HepG2 (cell line): ENCODE results near the gene CNOT10. TPM values are rescaled to one million over a fixed set of nuclear protein-coding genes. Genes with fewer than 3 reads are reported as not detected.
A peak's percentile ranks its signal among the peaks of the same experiment; 100 is the strongest.

Experiments
- ASH2L ChIP-seq: fragments of 300-600, 200-600 bp; sonication (generic); IDR thresholded peaks from 2 replicates; pipeline ENCODE4 v1.7.0; 2017; ENCODE audit warnings: low read depth, mild to moderate bottlenecking, moderate library complexity, mixed read lengths, low read length; ENCODE audit not compliant: insufficient read length
- CEBPG ChIP-seq: IDR thresholded peaks from 2 replicates; pipeline ENCODE4 v1.6.1; 2016
- DPF2 ChIP-seq: sonication (generic); formaldehyde crosslinking; IDR thresholded peaks from 2 replicates; pipeline ENCODE4 v1.4.0; 2020; ENCODE audit warnings: mild to moderate bottlenecking, low read depth, missing genetic modification reagents, borderline replicate concordance
- ELF1 ChIP-seq: sonication (generic); formaldehyde crosslinking; IDR thresholded peaks from 2 replicates; pipeline ENCODE4 v1.4.0; 2020; ENCODE audit warnings: missing genetic modification reagents
- FOXA3 ChIP-seq: IDR thresholded peaks from 2 replicates; pipeline ENCODE4 v1.6.1; 2016; ENCODE audit warnings: missing genetic modification reagents, missing compliant biosample characterization
- FOXK2 ChIP-seq: fragments of 450-650 bp; IDR thresholded peaks from 2 replicates; pipeline ENCODE4 v1.6.1; 2016
- IRX3 ChIP-seq: sonication (generic); formaldehyde crosslinking; IDR thresholded peaks from 2 replicates; pipeline ENCODE4 v1.8.1; 2023; ENCODE audit warnings: mild to moderate bottlenecking, low read depth, missing genetic modification reagents, borderline replicate concordance
- JUN ChIP-seq: sonication (generic); formaldehyde crosslinking; IDR thresholded peaks from 2 replicates; pipeline ENCODE4 v1.4.0; 2020; ENCODE audit warnings: mild to moderate bottlenecking, missing genetic modification reagents
- KDM4B ChIP-seq: sonication (generic); formaldehyde crosslinking; IDR thresholded peaks from 2 replicates; pipeline ENCODE4 v1.4.0; 2020; ENCODE audit warnings: missing genetic modification reagents
- KDM5B ChIP-seq: sonication (generic); formaldehyde crosslinking; IDR thresholded peaks from 2 replicates; pipeline ENCODE4 v1.4.0; 2020; ENCODE audit warnings: missing genetic modification reagents, mild to moderate bottlenecking, borderline replicate concordance
- MTF1 ChIP-seq: sonication (generic); formaldehyde crosslinking; IDR thresholded peaks from 2 replicates; pipeline ENCODE4 v1.5.0; 2020; ENCODE audit warnings: missing genetic modification reagents
- NKX3-1 ChIP-seq: sonication (generic); formaldehyde crosslinking; IDR thresholded peaks from 2 replicates; pipeline ENCODE4 v1.5.0; 2020; ENCODE audit warnings: missing genetic modification reagents
- RARA ChIP-seq: IDR thresholded peaks from 2 replicates; pipeline ENCODE4 v1.6.1; 2016; ENCODE audit warnings: missing genetic modification reagents, missing compliant biosample characterization
- SRY ChIP-seq: sonication (generic); formaldehyde crosslinking; IDR thresholded peaks from 2 replicates; pipeline ENCODE4 v1.8.0; 2022; ENCODE audit warnings: mild to moderate bottlenecking, missing genetic modification reagents
- STAG1 ChIP-seq: sonication (generic); formaldehyde crosslinking; IDR thresholded peaks from 2 replicates; pipeline ENCODE4 v1.4.0; 2020; ENCODE audit warnings: missing genetic modification reagents
- TBP ChIP-seq: sonication (generic); formaldehyde crosslinking; IDR thresholded peaks from 2 replicates; pipeline ENCODE4 v1.5.0; 2020; ENCODE audit warnings: missing genetic modification reagents
- TCF7 ChIP-seq: sonication (generic); IDR thresholded peaks from 2 replicates; pipeline ENCODE4 v1.6.1; 2016; ENCODE audit warnings: antibody characterized with exemption, low read depth
- UBTF ChIP-seq: sonication (generic); formaldehyde crosslinking; IDR thresholded peaks from 2 replicates; pipeline ENCODE4 v1.4.0; 2020; ENCODE audit warnings: mild to moderate bottlenecking, missing genetic modification reagents
- ZBTB7A ChIP-seq: sonication (generic); formaldehyde crosslinking; IDR thresholded peaks from 2 replicates; pipeline ENCODE4 v1.8.0; 2022; ENCODE audit warnings: mild to moderate bottlenecking, missing genetic modification reagents
- ZNF17 ChIP-seq: sonication (generic); formaldehyde crosslinking; IDR thresholded peaks from 2 replicates; pipeline ENCODE4 v1.5.0; 2020; ENCODE audit warnings: mild to moderate bottlenecking, missing genetic modification reagents
- ZNF367 ChIP-seq: sonication (generic); formaldehyde crosslinking; IDR thresholded peaks from 2 replicates; pipeline ENCODE4 v1.4.0; 2020; ENCODE audit warnings: missing genetic modification reagents, borderline replicate concordance
- ZNF451 ChIP-seq: sonication (generic); formaldehyde crosslinking; IDR thresholded peaks from 2 replicates; pipeline ENCODE4 v1.5.0; 2020; ENCODE audit warnings: mild to moderate bottlenecking, missing genetic modification reagents
- ZNF501 ChIP-seq: sonication (generic); formaldehyde crosslinking; IDR thresholded peaks from 2 replicates; pipeline ENCODE4 v1.5.1; 2020; ENCODE audit warnings: mild to moderate bottlenecking, moderate library complexity, missing genetic modification reagents
- ZNF773 ChIP-seq: sonication (generic); formaldehyde crosslinking; IDR thresholded peaks from 2 replicates; pipeline ENCODE4 v1.4.0; 2020; ENCODE audit warnings: missing genetic modification reagents, borderline replicate concordance
- ZSCAN9 ChIP-seq: IDR thresholded peaks from 2 replicates; pipeline ENCODE4 v1.6.1; 2016; ENCODE audit warnings: borderline replicate concordance
- polyA plus RNA-seq, 8 experiments: library from polyadenylated mRNA; depleted of rRNA in 3 of 8; stranded (reverse) in 7 of 8; unstranded in 1 of 8; fragments of >200 nt; fragmentation: Illumina TruSeq in 4 of 8; extraction: Trizol in 4 of 8; gene quantifications; 2 replicates each; pipeline versions ENCODE4 v1.2.1 to v1.2.3, GENCODE V29; 2011 to 2016; ENCODE audit warnings: low read depth in 4 of 8, missing spikeins in 1 of 8, mixed read lengths in 1 of 8; ENCODE audit not compliant: insufficient read depth in 1 of 8
- total RNA-seq, 5 experiments: library from RNA; depleted of rRNA; stranded (reverse); fragments of >200 nt; fragmentation: Illumina TruSeq; extraction: Trizol; gene quantifications; 2 replicates each; pipeline ENCODE4 v1.2.3, GENCODE V29; 2016; ENCODE audit warnings: low read depth in 1 of 5
- TF ChIP-seq, protein P1 (sequence below): sonication (generic); formaldehyde crosslinking; IDR thresholded peaks from 2 replicates; pipeline ENCODE4 v1.5.0; 2020; ENCODE audit warnings: mild to moderate bottlenecking, missing genetic modification reagents, borderline replicate concordance
- TF ChIP-seq, protein P2 (sequence below): sonication (generic); formaldehyde crosslinking; IDR thresholded peaks from 2 replicates; pipeline ENCODE4 v1.9.0; 2021; ENCODE audit warnings: missing genetic modification reagents, borderline replicate concordance
- TF ChIP-seq, protein P3 (sequence below): sonication (generic); IDR thresholded peaks from 2 replicates; pipeline ENCODE4 v1.6.1; 2016; ENCODE audit warnings: low read depth, borderline replicate concordance

The CNOT10 gene
- total and polyA plus RNA-seq, 2 of the 13 experiments (the other 11 are each of a cell fraction or from before 2014, with no cell fraction given): 21.2 to 34.1 TPM

GRCh38 chr3:32813180-32813579 lies 128.2 kb downstream of the CNOT10 start (continued):
- TF ChIP-seq, protein P1, sequence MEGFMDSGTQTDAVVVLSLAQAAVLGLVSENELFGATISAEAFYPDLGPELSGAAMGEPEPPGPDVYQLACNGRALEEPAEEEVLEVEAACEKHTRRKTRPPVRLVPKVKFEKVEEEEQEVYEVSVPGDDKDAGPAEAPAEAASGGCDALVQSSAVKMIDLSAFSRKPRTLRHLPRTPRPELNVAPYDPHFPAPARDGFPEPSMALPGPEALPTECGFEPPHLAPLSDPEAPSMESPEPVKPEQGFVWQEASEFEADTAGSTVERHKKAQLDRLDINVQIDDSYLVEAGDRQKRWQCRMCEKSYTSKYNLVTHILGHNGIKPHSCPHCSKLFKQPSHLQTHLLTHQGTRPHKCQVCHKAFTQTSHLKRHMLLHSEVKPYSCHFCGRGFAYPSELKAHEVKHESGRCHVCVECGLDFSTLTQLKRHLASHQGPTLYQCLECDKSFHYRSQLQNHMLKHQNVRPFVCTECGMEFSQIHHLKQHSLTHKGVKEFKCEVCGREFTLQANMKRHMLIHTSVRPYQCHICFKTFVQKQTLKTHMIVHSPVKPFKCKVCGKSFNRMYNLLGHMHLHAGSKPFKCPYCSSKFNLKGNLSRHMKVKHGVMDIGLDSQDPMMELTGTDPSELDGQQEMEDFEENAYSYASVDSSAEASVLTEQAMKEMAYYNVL: no peak
- TF ChIP-seq ASH2L: peak; percentile 29
- TF ChIP-seq ZNF773: no peak
- no peak for TF ChIP-seq KDM4B
- TF ChIP-seq RARA: 0 out of 2 replicates have a peak, but pooled peaks have one; percentile 14
- TF ChIP-seq KDM5B: no peak
- TF ChIP-seq ZNF17 (CRISPR knock-in tag): no peak
- peak; percentile 48; the same call in 1 of the 2 replicates for TF ChIP-seq FOXA3 (CRISPR knock-in tag)
- TF ChIP-seq ZBTB7A: no peak
- no peak for TF ChIP-seq ZNF501 (CRISPR knock-in tag)
- TF ChIP-seq, protein P2, sequence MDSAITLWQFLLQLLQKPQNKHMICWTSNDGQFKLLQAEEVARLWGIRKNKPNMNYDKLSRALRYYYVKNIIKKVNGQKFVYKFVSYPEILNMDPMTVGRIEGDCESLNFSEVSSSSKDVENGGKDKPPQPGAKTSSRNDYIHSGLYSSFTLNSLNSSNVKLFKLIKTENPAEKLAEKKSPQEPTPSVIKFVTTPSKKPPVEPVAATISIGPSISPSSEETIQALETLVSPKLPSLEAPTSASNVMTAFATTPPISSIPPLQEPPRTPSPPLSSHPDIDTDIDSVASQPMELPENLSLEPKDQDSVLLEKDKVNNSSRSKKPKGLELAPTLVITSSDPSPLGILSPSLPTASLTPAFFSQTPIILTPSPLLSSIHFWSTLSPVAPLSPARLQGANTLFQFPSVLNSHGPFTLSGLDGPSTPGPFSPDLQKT (CRISPR knock-in tag): no peak
- TF ChIP-seq JUN: no peak
- no peak for TF ChIP-seq DPF2 (CRISPR knock-in tag)
- TF ChIP-seq ZNF451: no peak
- no peak for TF ChIP-seq IRX3 (CRISPR knock-in tag)
- no peak for TF ChIP-seq NKX3-1 (CRISPR knock-in tag)
- TF ChIP-seq MTF1 (CRISPR knock-in tag): no peak
- TF ChIP-seq STAG1 (CRISPR knock-in tag): 0 out of 2 replicates have a peak, but pooled peaks have one; percentile 16
- TF ChIP-seq ZNF367 (CRISPR knock-in tag): no peak
- no peak for TF ChIP-seq TBP (CRISPR knock-in tag)
- no peak for TF ChIP-seq UBTF (CRISPR knock-in tag)
- TF ChIP-seq, protein P3, sequence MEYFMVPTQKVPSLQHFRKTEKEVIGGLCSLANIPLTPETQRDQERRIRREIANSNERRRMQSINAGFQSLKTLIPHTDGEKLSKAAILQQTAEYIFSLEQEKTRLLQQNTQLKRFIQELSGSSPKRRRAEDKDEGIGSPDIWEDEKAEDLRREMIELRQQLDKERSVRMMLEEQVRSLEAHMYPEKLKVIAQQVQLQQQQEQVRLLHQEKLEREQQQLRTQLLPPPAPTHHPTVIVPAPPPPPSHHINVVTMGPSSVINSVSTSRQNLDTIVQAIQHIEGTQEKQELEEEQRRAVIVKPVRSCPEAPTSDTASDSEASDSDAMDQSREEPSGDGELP: peak; percentile 90
- TF ChIP-seq FOXK2: peak; percentile 64
- no peak for TF ChIP-seq TCF7
- TF ChIP-seq ZSCAN9: 0 out of 2 replicates have a peak, but pooled peaks have one; percentile 31
- no peak for TF ChIP-seq SRY
- peak; percentile 50 for TF ChIP-seq CEBPG (CRISPR knock-in tag)
- no peak for TF ChIP-seq ELF1 (CRISPR knock-in tag)
